H1 (cell line): Measurements from ENCODE around the gene EYA2. TPM values are rescaled to one million over a fixed set of nuclear protein-coding genes. Genes with fewer than 3 reads are reported as not detected.

Source experiments
- CTCF ChIA-PET: fragments of 300-600 bp; sonication (Branson Sonifier 250); formaldehyde crosslinking; loops from one replicate; lab custom pipeline; 2021; ENCODE audit not compliant: partially characterized antibody; lab: Charles Lee
- POLR2A ChIA-PET: fragments of 300-600 bp; sonication (Branson Sonifier 250); formaldehyde crosslinking; loops from one replicate; lab custom pipeline; 2021; ENCODE audit warnings: inconsistent platforms; ENCODE audit not compliant: partially characterized antibody; lab: Charles Lee
- DNase-seq, 2 experiments: peaks; one replicate each; pipeline versions ENCODE4 v3.0.0 to v3.0.0-alpha.2; 2010 to 2022; ENCODE audit warnings: low spot score in 2 of 2, low read depth in 1 of 2, mixed read lengths in 1 of 2
- FAIRE-seq: peaks from 2 replicates; lab custom pipeline; 2011; peaks lifted over from hg19 to GRCh38; lab: Jason Lieb, UNC
- H2AFZ ChIP-seq: 2 replicates; pipeline ENCODE4 v1.8.1; 2012; ENCODE audit warnings: low read length, inconsistent platforms
- H2AK5ac ChIP-seq: 2 replicates; pipeline ENCODE4 v1.6.1; 2013; ENCODE audit warnings: low read depth, low read length
- H2BK120ac ChIP-seq: replicated peaks from 2 replicates; pipeline ENCODE3; 2013; ENCODE audit warnings: low read depth, low read length, inconsistent platforms
- H2BK12ac ChIP-seq: 2 replicates; pipeline ENCODE4 v1.6.1; 2013; ENCODE audit warnings: low read depth, low read length
- H2BK15ac ChIP-seq: 2 replicates; pipeline ENCODE4 v1.6.1; 2013; ENCODE audit warnings: low read length
- H2BK20ac ChIP-seq: 2 replicates; pipeline ENCODE4 v1.6.1; 2013; ENCODE audit warnings: low read length
- H2BK5ac ChIP-seq: 2 replicates; pipeline ENCODE4 v1.6.1; 2013; ENCODE audit warnings: low read depth, low read length
- H3K14ac ChIP-seq: 2 replicates; pipeline ENCODE4 v1.6.1; 2013; ENCODE audit warnings: inconsistent platforms; ENCODE audit not compliant: insufficient read length
- H3K18ac ChIP-seq: 2 replicates; pipeline ENCODE4 v1.6.1; 2013; ENCODE audit warnings: low read length; ENCODE audit errors: extremely low read depth
- H3K23ac ChIP-seq: 2 replicates; pipeline ENCODE4 v1.6.1; 2013; ENCODE audit warnings: inconsistent platforms; ENCODE audit not compliant: insufficient read length
- H3K23me2 ChIP-seq: 2 replicates; pipeline ENCODE4 v1.6.1; 2013; ENCODE audit warnings: low read depth, low read length
- H3K27ac ChIP-seq: 2 replicates; pipeline ENCODE4 v1.6.1; 2011; ENCODE audit warnings: low read depth, low read length, inconsistent platforms
- H3K27me3 ChIP-seq, 4 experiments: replicated peaks in 1 of 4; 1 replicate in 1 of 4; 2 replicates in 3 of 4; pipeline versions ENCODE4 v1.6.1 to v1.8.1; 2011 to 2013; ENCODE audit warnings: low read length in 3 of 4, mild to moderate bottlenecking in 3 of 4, inconsistent platforms in 2 of 4, mixed read lengths in 2 of 4, moderate library complexity in 1 of 4; ENCODE audit not compliant: control insufficient read depth in 3 of 4, insufficient read depth in 3 of 4; ENCODE audit errors: extremely low read depth in 1 of 4
- H3K36me3 ChIP-seq, 4 experiments: 2 replicates each; pipeline versions ENCODE4 v1.6.1 to v1.8.1; 2011 to 2013; ENCODE audit warnings: mild to moderate bottlenecking in 4 of 4, low read length in 3 of 4, moderate library complexity in 2 of 4, control low read depth in 1 of 4, inconsistent platforms in 1 of 4; ENCODE audit not compliant: insufficient read depth in 4 of 4, control insufficient read depth in 2 of 4
- H3K4ac ChIP-seq: replicated peaks from 2 replicates; pipeline ENCODE3; 2013; ENCODE audit warnings: low read length, low read depth, mixed read lengths, inconsistent platforms; ENCODE audit not compliant: insufficient read length
- H3K4me1 ChIP-seq, 4 experiments: replicated peaks in 1 of 4; 1 replicate in 1 of 4; 2 replicates in 3 of 4; pipeline versions ENCODE4 v1.6.1 to v1.8.1; 2011 to 2013; ENCODE audit warnings: low read length in 3 of 4, inconsistent platforms in 2 of 4, mixed read lengths in 1 of 4; ENCODE audit not compliant: insufficient read depth in 4 of 4, control insufficient read depth in 3 of 4
- H3K4me2 ChIP-seq, 2 experiments: 2 replicates each; pipeline versions ENCODE4 v1.6.1 to v1.8.1; 2011 to 2013; ENCODE audit warnings: low read depth in 2 of 2, low read length in 2 of 2, control low read depth in 1 of 2, inconsistent platforms in 1 of 2, mild to moderate bottlenecking in 1 of 2; ENCODE audit not compliant: insufficient read depth in 1 of 2
- H3K4me3 ChIP-seq, 4 experiments: fragments of 200-600, 300-600 bp in 1 of 4; sonication (generic), shearing (Covaris generic), sonication (Bioruptor Twin) in 1 of 4; 2 replicates each; pipeline versions ENCODE4 v1.5.1 to v1.8.1; 2011 to 2016; ENCODE audit warnings: low read length in 4 of 4, low read depth in 3 of 4, control low read depth in 2 of 4, inconsistent platforms in 2 of 4, mild to moderate bottlenecking in 2 of 4, mixed read lengths in 1 of 4, moderate library complexity in 1 of 4; ENCODE audit not compliant: insufficient read depth in 2 of 4; ENCODE audit errors: extremely low read depth in 1 of 4
- H3K56ac ChIP-seq: replicated peaks from 2 replicates; pipeline ENCODE3; 2013; ENCODE audit warnings: low read depth, mild to moderate bottlenecking, mixed read lengths, low read length, inconsistent platforms; ENCODE audit not compliant: insufficient read length
- H3K79me1 ChIP-seq: 2 replicates; pipeline ENCODE4 v1.6.1; 2013; ENCODE audit warnings: low read depth, low read length, control low read depth
- H3K79me2 ChIP-seq, 2 experiments: 2 replicates each; pipeline versions ENCODE4 v1.6.1 to v1.8.1; 2012 to 2013; ENCODE audit warnings: low read length in 2 of 2, mild to moderate bottlenecking in 2 of 2, inconsistent platforms in 1 of 2; ENCODE audit not compliant: insufficient read depth in 2 of 2, control insufficient read depth in 1 of 2
- H3K9ac ChIP-seq, 4 experiments: replicated peaks in 1 of 4; 1 replicate in 1 of 4; 2 replicates in 3 of 4; pipeline versions ENCODE4 v1.6.1 to v1.8.1; 2011 to 2013; ENCODE audit warnings: low read depth in 3 of 4, low read length in 3 of 4, control low read depth in 2 of 4, mild to moderate bottlenecking in 2 of 4, moderate library complexity in 2 of 4, inconsistent platforms in 1 of 4; ENCODE audit errors: extremely low read depth in 1 of 4
- H3K9me3 ChIP-seq, 2 experiments: 2 replicates each; pipeline versions ENCODE4 v1.6.1 to v1.8.1; 2012 to 2013; ENCODE audit warnings: mild to moderate bottlenecking in 2 of 2, moderate library complexity in 2 of 2, control low read depth in 1 of 2, inconsistent platforms in 1 of 2, low read depth in 1 of 2, low read length in 1 of 2, mixed read lengths in 1 of 2; ENCODE audit not compliant: insufficient read depth in 2 of 2
- H4K20me1 ChIP-seq, 2 experiments: replicated peaks in 1 of 2; 2 replicates each; pipeline versions ENCODE3 to v1.8.1; 2011 to 2013; ENCODE audit warnings: inconsistent platforms in 2 of 2, low read length in 2 of 2, mild to moderate bottlenecking in 1 of 2; ENCODE audit not compliant: insufficient read depth in 2 of 2, control insufficient read depth in 1 of 2
- H4K5ac ChIP-seq: 2 replicates; pipeline ENCODE4 v1.6.1; 2013; ENCODE audit warnings: low read length, low read depth, mixed read lengths, inconsistent platforms; ENCODE audit not compliant: insufficient read length
- H4K8ac ChIP-seq: 2 replicates; pipeline ENCODE4 v1.8.0; 2013; ENCODE audit warnings: mild to moderate bottlenecking, moderate library complexity, low read length, inconsistent platforms; ENCODE audit not compliant: insufficient read depth; ENCODE audit errors: extremely low read depth
- H4K91ac ChIP-seq: replicated peaks from 2 replicates; pipeline ENCODE3; 2013; ENCODE audit warnings: low read length, mixed read lengths, inconsistent platforms; ENCODE audit not compliant: insufficient read length
- SIRT6 ChIP-seq: IDR thresholded peaks from one replicate; pipeline ENCODE4 v1.7.1; 2012; ENCODE audit warnings: low read length, inconsistent platforms
- SP1 ChIP-seq: IDR thresholded peaks from 2 replicates; pipeline ENCODE4 v1.6.1; 2011; ENCODE audit warnings: low read depth, low read length
- WGBS, 2 experiments: shearing (Covaris generic) in 1 of 2; methylation state at CpG; one replicate each; pipeline versions ENCODE4 v1.1.6 to v1.1.7; 2013 to 2015; ENCODE audit warnings: low lambda C conversion rate in 2 of 2, mixed read lengths in 2 of 2, inconsistent platforms in 1 of 2, low coverage in 1 of 2, missing lambda C conversion rate in 1 of 2; ENCODE audit not compliant: insufficient replicate concordance in 2 of 2, insufficient coverage in 1 of 2, insufficient read length in 1 of 2; ENCODE audit errors: extremely low coverage in 1 of 2, missing lambda C conversion rate in 1 of 2; 5-methylcytosine and 5-hydroxymethylcytosine counted together
- polyA plus RNA-seq, 7 experiments: library from polyadenylated mRNA; depleted of rRNA in 3 of 7; stranded (reverse) in 5 of 7; unstranded in 2 of 7; fragments of >200 nt in 5 of 7; fragments of 200-250 nt in 2 of 7; gene quantifications; 1 replicate in 5 of 7; 2 replicates in 1 of 7; 4 replicates in 1 of 7; pipeline versions ENCODE4 v1.2.1 to v1.2.3, GENCODE V29; 2011 to 2013; ENCODE audit warnings: missing spikeins in 2 of 7, mixed read lengths in 2 of 7
- total RNA-seq: library from RNA; stranded (reverse); fragmentation: NEBNext Ultra II Directional; extraction: Animal tissue kit (Norgen Biotek cat#: 25700); gene quantifications from 2 replicates; pipeline ENCODE4 v1.2.1, GENCODE V29; 2021

Gene EYA2
- total and polyA plus RNA-seq, 2 of the 8 experiments (the other 6 are each of a cell fraction or from before 2014, with no cell fraction given): 1.6 to 1.7 TPM

DNA sequence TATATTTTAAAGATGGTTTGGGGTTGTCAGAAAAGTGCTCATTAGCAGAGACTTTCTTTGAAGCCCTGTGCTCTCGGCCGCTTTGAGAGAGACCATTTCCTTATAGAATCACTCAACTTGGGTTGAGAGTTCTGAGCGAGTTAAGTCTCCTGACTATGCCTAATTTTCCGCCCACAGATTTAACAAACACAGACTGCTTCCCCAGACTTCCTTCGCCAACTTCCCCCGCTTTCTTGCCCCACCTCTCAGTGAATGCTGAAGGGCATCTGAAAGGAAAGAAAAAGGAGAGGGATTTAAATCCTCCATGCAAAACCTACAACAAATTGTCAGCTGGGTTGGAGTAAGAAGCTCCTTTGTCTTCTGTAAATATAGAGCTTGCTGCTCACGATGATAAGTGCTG lies 224.0 kb downstream of the EYA2 start:
- CTCF ChIA-PET: interaction anchor here (1.3 kb wide), 2 partner anchors 32 to 361 kb away, joined by 3 read pairs; no protein-coding TSS in a partner anchor
- TF ChIP-seq SIRT6 (no peak), SP1 (no peak)

More for the DNA sequence above, 224.0 kb downstream of the EYA2 start:
- H3K4me3 ChIP-seq: no peak overlapping the region
- no peak overlapping the region for H3K18ac ChIP-seq
- H3K36me3 ChIP-seq: no peaks in the 10 kb centered on the region
- H3K4me1 ChIP-seq: peaks cover 0 to 7% (median 3%) of the 10 kb centered on the region in 4 experiments; a peak in 4 of 7 replicates
- no peak overlapping the region for H2BK15ac ChIP-seq
- H2BK12ac ChIP-seq: no peak overlapping the region
- no peaks in the 10 kb centered on the region for H3K27me3 ChIP-seq
- no peaks in the 10 kb centered on the region for H3K9me3 ChIP-seq
- H2BK20ac ChIP-seq: no peak overlapping the region
- no peak overlapping the region for H2BK5ac ChIP-seq
- no peak overlapping the region for H3K23ac ChIP-seq
- H4K20me1 ChIP-seq: no peaks in the 10 kb centered on the region
- H2AK5ac ChIP-seq: no peak overlapping the region
- WGBS, 2 experiments: 87% methylated on average over 7 of the region's 7 CpGs; no CpG with 5 or more reads in 1 of the 2 experiments
- no peak overlapping the region for H4K91ac ChIP-seq
- no peaks in the 10 kb centered on the region for H3K79me1 ChIP-seq
- no peak overlapping the region for H2AFZ ChIP-seq
- no peaks in the 10 kb centered on the region for H3K79me2 ChIP-seq
- POLR2A ChIA-PET: no interaction called here
- H3K14ac ChIP-seq: no peak overlapping the region
- H4K8ac ChIP-seq: no peak overlapping the region
- no peak overlapping the region for H2BK120ac ChIP-seq
- H3K56ac ChIP-seq: no peak overlapping the region
- DNase-seq (no peak), FAIRE-seq (no peak)
- H3K23me2 ChIP-seq: no peaks in the 10 kb centered on the region
- no peak overlapping the region for H3K27ac ChIP-seq
- no peak overlapping the region for H3K9ac ChIP-seq
- no peak overlapping the region for H3K4ac ChIP-seq
- no peak overlapping the region for H3K4me2 ChIP-seq
- H4K5ac ChIP-seq: no peak overlapping the region
